ACC112 (cell line): ENCODE measurements around the gene C17orf107.
"Not testable (repeated sequence)": the region's sequence is repeated elsewhere in the genome, so short reads cannot be mapped to it uniquely, and the experiment has no call there.

ENCODE experiments used
- H2AFZ ChIP-seq: fragments of 200-600 bp; sonication (generic); one replicate; pipeline ENCODE4 v1.6.0; 2017; ENCODE audit warnings: antibody characterized with exemption, low read length; ENCODE audit not compliant: unreplicated experiment
- H3K27ac ChIP-seq: fragments of 200-600 bp; sonication (generic); 2 replicates; pipeline ENCODE4 v1.5.1; 2014; ENCODE audit warnings: low read depth, mild to moderate bottlenecking, antibody characterized with exemption, low read length, moderate library complexity
- H3K27me3 ChIP-seq: fragments of 200-600 bp; sonication (generic); 2 replicates; pipeline ENCODE4 v1.6.1; 2014; ENCODE audit warnings: mild to moderate bottlenecking, antibody characterized with exemption, low read length, moderate library complexity, mixed read lengths; ENCODE audit not compliant: insufficient read depth
- H3K36me3 ChIP-seq: fragments of 200-600 bp; sonication (generic); 2 replicates; pipeline ENCODE4 v1.6.1; 2016; ENCODE audit warnings: mild to moderate bottlenecking, antibody characterized with exemption, low read length, moderate library complexity, mixed read lengths; ENCODE audit not compliant: insufficient read depth
- H3K4me1 ChIP-seq: fragments of 200-600 bp; sonication (generic); one replicate; pipeline ENCODE4 v1.6.1; 2016; ENCODE audit warnings: low read length, mixed read lengths; ENCODE audit not compliant: insufficient read depth, unreplicated experiment, control insufficient read depth
- H3K4me3 ChIP-seq: fragments of 200-600 bp; sonication (generic); 2 replicates; pipeline ENCODE4 v1.5.1; 2014; ENCODE audit warnings: mild to moderate bottlenecking, low read depth, low read length
- H3K79me2 ChIP-seq: fragments of 200-600 bp; sonication (generic); one replicate; pipeline ENCODE4 v1.6.0; 2016; ENCODE audit warnings: low read length; ENCODE audit not compliant: control insufficient read depth, unreplicated experiment, insufficient read depth

C17orf107 gene

DNA sequence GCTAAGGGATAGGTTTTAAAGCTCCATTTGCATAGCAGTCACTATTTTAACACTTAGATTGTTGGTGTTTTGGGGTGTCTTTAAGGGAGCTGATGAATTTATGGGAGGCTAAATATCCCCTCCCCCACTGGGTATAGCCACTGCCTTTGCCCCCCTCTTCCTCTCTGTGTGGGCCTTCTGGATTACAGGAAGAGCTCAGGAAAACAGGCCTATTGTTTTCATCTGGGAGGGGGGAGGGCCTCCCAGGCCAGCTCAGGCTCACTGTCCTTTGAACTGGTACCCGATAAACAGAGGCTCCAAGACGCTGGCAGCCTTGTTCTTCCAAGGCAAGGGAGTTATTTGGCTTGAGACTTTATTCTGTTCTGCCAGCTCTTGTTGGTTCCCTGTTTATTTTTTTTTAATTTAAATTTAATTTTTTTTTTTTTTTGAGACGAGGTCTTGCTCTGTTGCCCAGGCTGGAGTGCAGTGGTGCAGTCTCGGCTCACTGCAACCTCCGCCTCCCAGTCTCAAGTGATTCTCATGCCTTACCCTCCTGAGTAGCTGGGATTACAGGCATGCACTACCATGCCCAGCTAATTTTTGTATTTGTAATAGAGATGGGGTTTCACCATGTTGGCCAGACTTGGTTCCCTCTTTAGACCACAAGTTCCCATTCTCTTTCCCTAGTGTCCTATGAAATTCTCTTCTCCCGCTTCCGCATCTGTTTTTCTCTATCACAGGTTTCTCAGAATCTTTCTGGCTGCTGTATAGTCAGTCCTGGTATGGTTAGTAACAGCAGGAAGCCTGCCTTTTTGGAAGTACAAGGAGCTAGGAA, 41.1 kb upstream of the C17orf107 start:
- Histone ChIP-seq H3K27me3 (no peaks in the 10 kb centered on the region), H3K79me2 (peaks cover 7% of the 10 kb centered on the region), H3K4me1 (peaks cover 14% of the 10 kb centered on the region), H3K36me3 (peaks cover 4% of the 10 kb centered on the region; the same call in 1 of the 2 replicates), H3K4me3 (no peak overlapping the region), H2AFZ (no peak overlapping the region), H3K27ac (no peak overlapping the region)

DNA sequence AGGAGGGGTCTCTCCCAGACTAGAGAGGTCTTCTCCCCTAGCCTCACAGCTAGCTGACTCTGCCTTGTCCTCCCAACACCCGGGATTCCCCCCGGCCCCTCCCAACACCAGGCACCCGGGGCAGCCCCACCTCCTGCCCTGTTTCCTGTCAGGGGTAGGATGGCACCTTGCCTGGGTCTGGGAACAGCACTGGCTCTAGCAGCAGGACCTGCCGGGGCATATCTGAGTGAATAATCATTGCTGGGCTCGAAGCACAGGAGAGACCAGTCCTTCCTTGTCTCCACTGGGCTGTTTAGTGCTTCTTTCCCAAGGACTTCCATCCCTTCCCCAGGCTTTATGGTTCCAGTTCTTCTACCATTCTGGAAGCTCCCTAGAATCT, 40.5 kb upstream of the C17orf107 start:
- no peaks in the 10 kb centered on the region for H3K27me3 ChIP-seq
- no peak overlapping the region for H2AFZ ChIP-seq
- H3K79me2 ChIP-seq, result peaks cover 7% of the 10 kb centered on the region
- H3K4me1 ChIP-seq, result peaks cover 14% of the 10 kb centered on the region
- no peak overlapping the region for H3K4me3 ChIP-seq
- peaks cover 4% of the 10 kb centered on the region; the same call in 1 of the 2 replicates for H3K36me3 ChIP-seq
- H3K27ac ChIP-seq, result no peak overlapping the region

DNA sequence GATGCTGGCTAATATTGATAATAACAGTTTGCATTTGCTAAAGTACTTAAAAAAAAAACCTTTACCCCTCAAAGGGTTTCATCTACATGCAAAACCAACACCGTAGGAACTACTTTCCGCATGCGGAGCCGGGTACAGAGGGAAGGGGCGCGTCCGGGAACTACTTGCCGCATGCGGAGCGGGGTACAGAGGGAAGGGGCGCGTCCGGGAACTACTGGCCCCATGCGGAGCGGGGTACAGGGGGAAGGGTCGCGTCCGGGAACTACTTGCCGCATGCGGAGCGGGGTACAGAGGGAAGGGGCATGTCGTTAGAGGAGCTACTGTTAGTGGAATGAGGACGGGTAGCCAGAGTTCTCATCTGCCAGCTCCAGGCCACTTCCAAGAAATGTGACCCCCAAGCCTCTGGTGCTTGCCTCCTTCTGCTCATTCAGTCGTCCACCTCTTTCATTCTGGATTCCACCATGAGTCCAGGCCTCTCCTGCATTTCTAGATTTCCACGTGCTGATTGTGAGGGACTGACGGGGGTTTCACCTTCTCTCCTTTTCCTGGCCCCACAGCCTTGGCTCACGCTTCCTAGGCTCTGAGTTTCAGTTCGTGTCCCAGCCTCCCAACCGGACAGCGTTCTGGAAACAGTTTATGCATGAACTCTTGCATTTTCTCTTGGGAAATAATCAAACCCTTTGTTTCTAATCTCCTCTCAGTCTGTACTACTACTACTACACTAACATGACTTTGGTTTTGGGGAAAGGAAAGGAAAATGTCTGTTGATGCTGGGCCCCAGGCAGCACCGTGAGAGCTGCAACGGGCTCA, 39.3 kb upstream of the C17orf107 start:
- H3K4me3 ChIP-seq, result no peak overlapping the region
- no peak overlapping the region for H2AFZ ChIP-seq
- no peak overlapping the region for H3K27ac ChIP-seq
- no peaks in the 10 kb centered on the region for H3K27me3 ChIP-seq
- H3K4me1 ChIP-seq, result peaks cover 14% of the 10 kb centered on the region
- H3K79me2 ChIP-seq, result peaks cover 5% of the 10 kb centered on the region
- peaks cover 4% of the 10 kb centered on the region; the same call in 1 of the 2 replicates for H3K36me3 ChIP-seq

DNA sequence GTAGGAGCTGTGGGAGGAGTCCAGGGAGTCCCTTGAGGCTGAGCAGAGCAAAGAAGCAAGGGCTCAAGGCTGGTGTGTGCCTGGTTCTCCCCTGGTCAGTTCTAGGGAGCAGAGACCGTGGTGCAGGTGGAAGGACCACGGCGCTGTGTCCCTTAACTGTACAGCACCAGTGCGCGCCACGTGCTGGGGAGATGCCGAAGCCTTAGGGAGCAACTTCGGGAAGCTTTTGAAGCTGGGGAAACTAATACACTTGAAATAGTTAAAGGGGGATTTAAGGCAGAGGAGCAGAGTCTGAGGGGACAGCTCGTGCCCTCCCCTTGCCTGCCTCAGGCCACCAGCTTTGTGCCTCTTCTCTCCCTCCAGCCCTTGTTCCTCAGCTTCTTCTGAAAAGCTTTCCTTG, 38.7 kb upstream of the C17orf107 start:
- Histone ChIP-seq H3K27ac (no peak overlapping the region), H2AFZ (no peak overlapping the region), H3K79me2 (peaks cover 5% of the 10 kb centered on the region), H3K36me3 (peaks cover 4% of the 10 kb centered on the region; the same call in 1 of the 2 replicates), H3K4me3 (no peak overlapping the region), H3K27me3 (no peaks in the 10 kb centered on the region), H3K4me1 (peaks cover 14% of the 10 kb centered on the region)

DNA sequence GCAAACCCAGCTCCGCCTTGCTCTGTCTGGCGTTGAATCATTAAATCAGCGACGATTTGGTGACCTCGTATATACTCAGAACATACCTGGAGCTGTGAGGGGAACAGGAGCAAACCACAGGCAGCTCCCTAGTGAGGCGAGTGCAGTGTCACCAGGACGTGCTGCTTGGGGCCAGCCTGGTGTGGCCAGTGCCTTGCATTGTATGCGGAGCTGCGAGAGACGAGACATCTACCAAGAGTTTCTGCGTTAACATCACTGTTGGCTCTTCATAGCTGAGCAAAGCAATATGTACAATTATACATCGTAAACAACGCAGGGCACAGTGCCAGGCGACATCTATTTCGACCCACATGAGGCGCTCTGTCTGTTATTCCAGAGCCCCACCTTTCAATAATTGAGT, 38.3 kb upstream of the C17orf107 start:
- Histone ChIP-seq H3K27me3 (no peaks in the 10 kb centered on the region), H3K27ac (no peak overlapping the region), H2AFZ (no peak overlapping the region), H3K4me3 (no peak overlapping the region), H3K79me2 (peaks cover 3% of the 10 kb centered on the region), H3K4me1 (peaks cover 14% of the 10 kb centered on the region), H3K36me3 (peaks cover 4% of the 10 kb centered on the region; the same call in 1 of the 2 replicates)

DNA sequence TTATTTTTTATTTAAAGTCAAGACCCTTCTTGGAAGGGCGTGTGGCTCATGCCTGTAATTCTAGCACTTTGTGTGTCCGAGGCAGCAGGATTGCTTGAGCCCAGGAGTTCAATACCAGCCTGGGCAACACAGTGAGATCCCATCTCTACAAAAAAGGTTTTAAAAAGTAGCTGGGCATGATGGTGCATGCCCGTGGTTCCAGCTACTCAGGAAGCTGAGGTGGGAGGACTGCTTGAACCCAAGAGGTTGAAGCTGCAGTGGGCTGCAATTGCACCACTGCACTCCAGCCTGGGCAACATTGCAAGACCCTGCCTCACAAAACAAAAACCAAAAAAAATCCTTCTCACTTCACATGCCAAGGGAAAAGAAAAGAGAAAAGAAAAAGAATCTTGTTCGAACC, 36.6 kb upstream of the C17orf107 start:
- H3K4me1 ChIP-seq, result peaks cover 12% of the 10 kb centered on the region
- H3K79me2 ChIP-seq, result no peaks in the 10 kb centered on the region
- no peaks in the 10 kb centered on the region for H3K27me3 ChIP-seq
- no peak overlapping the region for H3K27ac ChIP-seq
- no peak overlapping the region for H3K4me3 ChIP-seq
- H3K36me3 ChIP-seq, result peaks cover 4% of the 10 kb centered on the region; the same call in 1 of the 2 replicates
- H2AFZ ChIP-seq, result no peak overlapping the region

DNA sequence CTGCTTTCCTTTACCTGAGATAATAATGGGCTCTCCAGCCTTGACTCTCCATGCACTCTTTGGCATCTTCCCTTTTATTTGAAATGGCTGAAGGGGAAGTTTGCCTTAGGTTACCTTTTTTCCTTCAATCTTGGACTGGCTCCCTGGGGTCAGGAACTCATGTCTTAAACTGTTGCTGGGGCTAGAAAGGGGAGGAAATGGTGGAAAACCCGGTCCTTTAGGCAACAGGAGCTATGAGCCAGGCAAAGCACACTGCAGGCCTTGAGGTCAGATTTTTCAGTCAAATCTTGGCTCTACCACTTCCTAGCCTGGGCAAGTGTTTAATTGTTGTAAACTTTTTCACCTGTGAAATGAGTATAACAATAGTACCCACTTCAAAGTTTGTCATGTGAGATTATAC, 36.0 kb upstream of the C17orf107 start:
- Histone ChIP-seq H3K36me3 (peaks cover 4% of the 10 kb centered on the region; the same call in 1 of the 2 replicates), H3K4me1 (peaks cover 7% of the 10 kb centered on the region), H2AFZ (no peak overlapping the region), H3K4me3 (no peak overlapping the region), H3K79me2 (no peaks in the 10 kb centered on the region), H3K27me3 (no peaks in the 10 kb centered on the region), H3K27ac (no peak overlapping the region)

DNA sequence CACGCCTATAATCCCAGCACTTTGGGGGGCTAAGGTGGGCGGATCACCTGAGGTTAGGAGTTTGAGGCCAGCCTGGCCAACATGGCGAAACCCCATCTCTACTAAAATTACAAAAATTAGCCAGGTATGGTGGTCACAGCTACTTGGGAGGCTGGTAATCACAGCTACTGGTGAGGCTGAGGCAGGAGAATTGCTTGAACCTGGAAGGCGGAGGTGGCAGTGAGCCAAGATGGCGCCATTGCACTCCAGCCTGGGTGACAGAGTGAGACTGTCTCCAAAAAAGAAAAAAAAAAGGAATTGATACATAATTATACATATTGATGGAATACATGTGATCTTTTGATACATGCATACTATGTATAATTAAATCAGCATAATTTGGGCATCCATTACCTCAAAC, 31.8 kb upstream of the C17orf107 start:
- H3K4me3 ChIP-seq, H3K4me1 ChIP-seq, H3K79me2 ChIP-seq, H3K27me3 ChIP-seq, H3K36me3 ChIP-seq, H2AFZ ChIP-seq, H3K27ac ChIP-seq: not testable (repeated sequence)

DNA sequence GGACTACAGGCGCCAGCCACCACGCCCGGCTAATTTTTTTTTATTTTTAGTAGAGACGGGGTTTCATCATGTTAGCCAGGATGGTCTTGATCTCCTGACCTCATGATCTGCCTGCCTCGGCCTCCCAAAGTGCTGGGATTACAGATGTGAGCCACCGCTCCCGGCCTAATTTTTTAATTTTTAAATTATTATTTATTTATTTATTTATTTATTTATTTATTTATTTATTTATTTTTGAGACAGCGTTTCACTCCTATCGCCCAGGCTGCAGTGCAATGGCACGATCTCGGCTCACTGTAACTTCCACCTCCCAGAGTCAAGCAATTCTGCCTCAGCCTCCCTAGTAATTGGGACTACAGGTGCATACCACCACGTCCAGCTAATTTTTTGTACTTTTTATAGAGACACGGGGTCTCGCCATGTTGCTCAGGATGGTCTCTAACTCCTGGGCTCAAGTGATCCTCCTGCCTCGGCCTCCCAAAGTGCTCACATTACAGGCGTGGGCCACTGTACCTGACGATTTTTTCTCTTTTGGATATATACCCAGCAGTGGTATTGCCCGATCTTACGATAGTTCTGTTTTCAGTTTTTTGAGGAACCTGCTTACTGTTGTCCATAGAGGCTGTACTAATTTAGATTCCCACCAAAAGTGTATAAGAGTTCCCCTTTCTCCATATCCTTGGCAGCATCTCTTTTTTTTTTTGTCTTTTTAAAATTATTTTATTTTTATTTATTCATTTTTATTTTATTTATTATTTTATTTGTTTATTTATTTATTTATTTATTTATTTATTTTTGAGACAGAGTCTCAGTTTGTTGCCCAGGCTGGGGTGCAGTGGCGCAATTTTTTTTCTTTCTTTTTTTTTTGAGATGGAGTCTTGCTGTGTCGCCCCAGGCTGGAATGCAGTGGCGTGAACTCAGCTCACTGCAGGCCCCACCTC, 30.0 kb upstream of the C17orf107 start:
- not testable (repeated sequence) for H3K4me1 ChIP-seq, H3K27me3 ChIP-seq, H3K79me2 ChIP-seq, H3K27ac ChIP-seq, H2AFZ ChIP-seq, H3K36me3 ChIP-seq, H3K4me3 ChIP-seq

DNA sequence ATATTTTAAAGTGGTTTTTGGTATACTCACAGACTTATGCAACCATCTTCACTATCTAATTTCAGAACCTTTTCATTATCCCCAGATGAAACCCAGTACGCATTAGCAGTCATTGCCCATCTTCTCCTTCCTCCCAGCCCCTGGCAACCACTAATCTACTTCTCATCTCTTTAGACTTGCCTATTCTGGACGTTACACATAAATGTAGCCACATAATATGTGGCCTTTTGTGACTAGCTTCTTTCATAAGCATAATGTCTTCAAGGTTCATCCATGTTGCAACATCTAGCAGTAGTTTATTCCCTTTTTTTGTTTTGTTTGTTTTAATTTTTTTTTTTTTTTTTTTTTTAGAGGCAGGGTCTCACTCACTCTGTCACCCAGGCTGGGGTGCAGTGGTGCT, 28.5 kb upstream of the C17orf107 start:
- H3K4me1 ChIP-seq, result no peaks in the 10 kb centered on the region
- no peak overlapping the region for H2AFZ ChIP-seq
- H3K4me3 ChIP-seq, result no peak overlapping the region
- no peaks in the 10 kb centered on the region for H3K27me3 ChIP-seq
- peaks cover 2% of the 10 kb centered on the region for H3K79me2 ChIP-seq
- H3K27ac ChIP-seq, result no peak overlapping the region
- H3K36me3 ChIP-seq, result no peaks in the 10 kb centered on the region
